Measurements from ENCODE around the gene CD33.

- TF ChIP-seq EZH2 (IDR thresholded peaks at IDR 0.05; ENCODE audit: borderline replicate concordance, low read depth, low read length, severe bottlenecking) (no peak), CTCF (IDR thresholded peaks at IDR 0.05; ENCODE audit: borderline replicate concordance, extremely low read depth, low read length, poor library complexity, severe bottlenecking) (no peak)
Observed at GRCh38 chr19:51219307-51219706, 5.6 kb upstream of the CD33 start.
